Left ventricle myocardium inferior (tissue), 1 donor: ENCODE results near the gene SENP1. TPM values are rescaled to one million over a fixed set of nuclear protein-coding genes. Genes with fewer than 3 reads are reported as not detected.

Experiments used
- DNase-seq: peaks from one replicate; pipeline ENCODE4 v3.0.0-alpha.2; 2020
- H3K27ac ChIP-seq: fragments of 200-600 bp; replicated peaks from 2 replicates; pipeline ENCODE4 v1.8.0; 2021
- H3K27me3 ChIP-seq: fragments of 200-600 bp; 2 replicates; pipeline ENCODE4 v1.8.0; 2021; ENCODE audit warnings: low read depth
- H3K36me3 ChIP-seq: fragments of 200-600 bp; 2 replicates; pipeline ENCODE4 v1.8.0; 2021
- H3K4me1 ChIP-seq: fragments of 200-600 bp; 2 replicates; pipeline ENCODE4 v1.8.0; 2021
- H3K4me3 ChIP-seq: fragments of 200-600 bp; 2 replicates; pipeline ENCODE4 v1.8.0; 2021; ENCODE audit warnings: mild to moderate bottlenecking, moderate library complexity
- H3K9me3 ChIP-seq: fragments of 200-600 bp; replicated peaks from 2 replicates; pipeline ENCODE4 v1.8.0; 2021
- intact Hi-C: fragments of 100-400 bp; cut with micrococcal nuclease; formaldehyde crosslinking; loops from one replicate; pipeline ENCODE4 v1.11.0; 2022
- total RNA-seq: library from RNA; stranded (reverse); fragmentation: NEBNext Ultra II Directional; extraction: Animal tissue kit (Norgen Biotek cat#: 25700); gene quantifications from one replicate; pipeline ENCODE4 v1.2.1, GENCODE V29; 2021
- TF ChIP-seq, protein P1 (sequence below): fragments of 200-600 bp; IDR thresholded peaks from 2 replicates; pipeline ENCODE4 v1.8.0; 2021; ENCODE audit warnings: antibody characterized with exemption, mild to moderate bottlenecking, borderline replicate concordance
- donor health status: DM: no; HTN: yes; CAD: no; lungs with severe emphysema.

The SENP1 gene
- total RNA-seq, 1 donor from 2014 or later = 5.3 TPM

DNA sequence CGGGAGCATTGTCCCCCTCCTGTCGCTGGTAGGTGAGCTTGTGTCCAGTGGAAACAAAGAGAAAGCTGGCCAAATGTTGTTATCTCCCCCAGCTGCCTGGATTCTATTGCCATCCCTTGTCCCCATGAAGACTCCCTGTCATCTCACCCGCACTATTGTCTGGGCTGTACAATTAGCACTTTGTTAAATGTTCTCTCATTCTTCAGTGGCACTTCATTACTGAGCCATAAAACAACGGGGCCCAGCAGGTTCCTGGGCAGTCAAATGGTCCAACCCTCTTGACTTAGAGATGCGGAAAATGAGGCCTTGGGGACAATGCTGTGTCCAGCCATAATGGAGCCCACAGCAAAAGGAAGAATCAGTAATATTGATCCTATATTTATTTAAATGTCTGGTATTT is 88.4 kb downstream of the SENP1 start:
- Histone ChIP-seq H3K27ac (no peak overlapping the region), H3K9me3 (no peaks in the 10 kb centered on the region), H3K4me3 (no peak overlapping the region), H3K4me1 (peaks cover 14% of the 10 kb centered on the region), H3K27me3 (peaks cover 15% of the 10 kb centered on the region), H3K36me3 (no peaks in the 10 kb centered on the region)
- TF ChIP-seq, protein P1, sequence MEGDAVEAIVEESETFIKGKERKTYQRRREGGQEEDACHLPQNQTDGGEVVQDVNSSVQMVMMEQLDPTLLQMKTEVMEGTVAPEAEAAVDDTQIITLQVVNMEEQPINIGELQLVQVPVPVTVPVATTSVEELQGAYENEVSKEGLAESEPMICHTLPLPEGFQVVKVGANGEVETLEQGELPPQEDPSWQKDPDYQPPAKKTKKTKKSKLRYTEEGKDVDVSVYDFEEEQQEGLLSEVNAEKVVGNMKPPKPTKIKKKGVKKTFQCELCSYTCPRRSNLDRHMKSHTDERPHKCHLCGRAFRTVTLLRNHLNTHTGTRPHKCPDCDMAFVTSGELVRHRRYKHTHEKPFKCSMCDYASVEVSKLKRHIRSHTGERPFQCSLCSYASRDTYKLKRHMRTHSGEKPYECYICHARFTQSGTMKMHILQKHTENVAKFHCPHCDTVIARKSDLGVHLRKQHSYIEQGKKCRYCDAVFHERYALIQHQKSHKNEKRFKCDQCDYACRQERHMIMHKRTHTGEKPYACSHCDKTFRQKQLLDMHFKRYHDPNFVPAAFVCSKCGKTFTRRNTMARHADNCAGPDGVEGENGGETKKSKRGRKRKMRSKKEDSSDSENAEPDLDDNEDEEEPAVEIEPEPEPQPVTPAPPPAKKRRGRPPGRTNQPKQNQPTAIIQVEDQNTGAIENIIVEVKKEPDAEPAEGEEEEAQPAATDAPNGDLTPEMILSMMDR = no peak
- intact Hi-C loops = no loop called here
- no peak for DNase-seq

DNA sequence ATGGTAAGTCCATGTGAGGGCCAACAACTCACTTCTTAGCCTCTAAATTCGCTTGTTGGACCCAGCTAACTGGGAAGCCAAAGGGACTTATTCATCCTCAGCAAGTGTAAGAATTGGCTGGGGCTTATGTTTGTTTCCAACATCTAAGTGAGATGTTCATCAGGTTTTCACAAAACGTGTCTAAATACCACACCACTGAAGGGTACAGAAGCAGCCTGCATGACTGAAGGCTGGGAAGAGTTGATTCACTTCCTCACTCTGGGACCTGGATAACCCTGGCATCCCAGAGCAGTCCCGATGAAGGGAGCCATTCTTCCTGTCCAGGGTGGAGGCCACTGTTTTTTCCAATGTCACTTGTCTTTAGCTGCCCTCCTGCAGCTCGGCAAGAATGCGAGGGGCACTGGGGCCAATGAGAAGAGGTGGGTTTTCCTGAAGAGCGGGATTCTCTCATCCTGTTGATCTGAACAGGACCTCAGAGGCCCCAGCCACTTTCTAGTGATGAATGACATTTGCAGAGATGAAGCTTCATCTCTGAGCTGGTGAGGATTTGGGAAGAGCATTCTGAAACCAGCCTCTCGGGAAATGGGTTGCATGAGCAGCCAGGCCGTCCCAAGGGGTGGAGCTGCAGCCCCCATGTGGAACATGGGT is 89.4 kb downstream of the SENP1 start:
- DNase-seq = no peak
- H3K27me3 ChIP-seq = peaks cover 8% of the 10 kb centered on the region
- no peaks in the 10 kb centered on the region for H3K9me3 ChIP-seq

GRCh38 chr12:48015954-48016353 is 89.9 kb downstream of the SENP1 start:
- Histone ChIP-seq H3K4me1 (no peaks in the 10 kb centered on the region), H3K4me3 (no peak overlapping the region), H3K36me3 (no peaks in the 10 kb centered on the region), H3K27ac (no peak overlapping the region), H3K27me3 (peaks cover 12% of the 10 kb centered on the region), H3K9me3 (no peaks in the 10 kb centered on the region)
- DNase-seq = no peak
- TF ChIP-seq, protein P1 = no peak
- intact Hi-C loops = no loop called here

More for the DNA sequence above, 89.4 kb downstream of the SENP1 start:
- H3K27ac ChIP-seq = no peak overlapping the region
- TF ChIP-seq, protein P1 = no peak
- no peak overlapping the region for H3K4me3 ChIP-seq
- H3K36me3 ChIP-seq = no peaks in the 10 kb centered on the region
- intact Hi-C loops = no loop called here
- H3K4me1 ChIP-seq = peaks cover 4% of the 10 kb centered on the region

DNA sequence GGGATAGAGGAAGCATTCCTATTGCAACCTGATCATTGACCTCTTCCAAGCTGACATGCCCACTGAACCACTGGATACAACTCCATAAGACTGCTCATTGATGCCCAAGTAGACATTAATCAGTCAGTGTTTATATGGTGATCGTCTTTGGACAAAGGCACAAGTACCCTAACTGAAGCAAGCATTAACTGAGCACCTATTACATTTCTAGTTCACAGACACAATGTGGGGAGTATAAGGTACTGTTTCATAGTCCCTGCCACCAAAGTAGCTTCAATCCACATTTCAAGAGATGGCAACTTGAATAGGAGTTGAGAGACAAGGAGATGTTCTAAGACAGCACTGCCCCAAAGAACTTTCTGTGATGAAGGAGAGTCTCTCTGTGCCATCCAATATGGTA is 90.8 kb downstream of the SENP1 start:
- Histone ChIP-seq H3K9me3 (no peaks in the 10 kb centered on the region), H3K4me3 (no peak overlapping the region), H3K27me3 (peaks cover 21% of the 10 kb centered on the region), H3K4me1 (no peaks in the 10 kb centered on the region), H3K27ac (no peak overlapping the region), H3K36me3 (no peaks in the 10 kb centered on the region)
- TF ChIP-seq, protein P1 = no peak
- intact Hi-C loops = no loop called here
- no peak for DNase-seq

- no peaks in the 10 kb centered on the region for H3K36me3 ChIP-seq
- H3K9me3 ChIP-seq = no peaks in the 10 kb centered on the region
- intact Hi-C loops = no loop called here
- H3K4me1 ChIP-seq = no peaks in the 10 kb centered on the region
- no peak overlapping the region for H3K4me3 ChIP-seq
- no peak overlapping the region for H3K27ac ChIP-seq
- DNase-seq = no peak
- TF ChIP-seq, protein P1 = no peak
- H3K27me3 ChIP-seq = peaks cover 36% of the 10 kb centered on the region
Measured at GRCh38 chr12:48013287-48013686, 92.6 kb downstream of the SENP1 start.

- Histone ChIP-seq H3K4me3 (no peak overlapping the region), H3K4me1 (no peaks in the 10 kb centered on the region), H3K27ac (no peak overlapping the region), H3K36me3 (no peaks in the 10 kb centered on the region), H3K9me3 (no peaks in the 10 kb centered on the region), H3K27me3 (peaks cover 43% of the 10 kb centered on the region)
- no peak for DNase-seq
- TF ChIP-seq, protein P1 = no peak
- intact Hi-C loops = no loop called here
Measured at GRCh38 chr12:48012070-48012469, 93.8 kb downstream of the SENP1 start.
